B cell (primary cell): Measurements from ENCODE around the gene ARHGAP4. TPM values are rescaled to one million over a fixed set of nuclear protein-coding genes. Genes with fewer than 3 reads are reported as not detected.

ENCODE experiments used
- ATAC-seq: fragments of 200-7000 bp; cut with Tn5 transposase; one replicate; pipeline ENCODE4 v1.10.0; 2021; ENCODE audit warnings: low read depth, mild to moderate bottlenecking, moderate number of reproducible peaks, moderate library complexity
- CTCF ChIA-PET: fragments of 350-600 bp; sonication (Branson Sonifier 250); formaldehyde crosslinking; loops from one replicate; lab custom pipeline; 2021; ENCODE audit warnings: antibody characterized with exemption, inconsistent platforms; lab: Charles Lee
- POLR2A ChIA-PET: fragments of 350-600 bp; sonication (Branson Sonifier 250); formaldehyde crosslinking; loops from one replicate; lab custom pipeline; 2021; ENCODE audit warnings: antibody characterized with exemption; lab: Charles Lee
- DNase-seq: peaks from one replicate; pipeline ENCODE4 v3.0.0; 2013
- H2AFZ ChIP-seq: 2 replicates; pipeline ENCODE4 v1.6.1; 2012; ENCODE audit warnings: mild to moderate bottlenecking, low read depth, low read length; ENCODE audit not compliant: insufficient read depth, poor library complexity, severe bottlenecking
- H3K27ac ChIP-seq, 2 donors: 1 replicate in 1 of 2; 2 replicates in 1 of 2; pipeline ENCODE4 v1.5.1; 2012 to 2013; ENCODE audit warnings: low read length in 2 of 2, mild to moderate bottlenecking in 2 of 2, moderate library complexity in 1 of 2
- H3K27me3 ChIP-seq, 4 experiments: fragments of 200-600 bp in 1 of 4; sonication (generic) in 1 of 4; replicated peaks in 1 of 4; 1 replicate in 2 of 4; 2 replicates in 2 of 4; pipeline versions ENCODE4 v1.6.1 to v1.7.0; 2013 to 2016; ENCODE audit warnings: low read length in 3 of 4, mild to moderate bottlenecking in 2 of 4, mixed read lengths in 1 of 4, moderate library complexity in 1 of 4; ENCODE audit not compliant: insufficient read depth in 4 of 4, control insufficient read depth in 3 of 4; ENCODE audit errors: control extremely low read depth in 1 of 4
- H3K36me3 ChIP-seq, 2 experiments: replicated peaks in 1 of 2; 1 replicate in 1 of 2; 2 replicates in 1 of 2; pipeline versions ENCODE4 v1.6.1 to v1.7.1; 2013; ENCODE audit warnings: low read length in 1 of 2; ENCODE audit not compliant: insufficient read depth in 2 of 2, control insufficient read depth in 1 of 2; ENCODE audit errors: control extremely low read depth in 1 of 2, extremely low read depth in 1 of 2
- H3K4me1 ChIP-seq, 2 donors: fragments of 200-600 bp in 1 of 2; sonication (generic) in 1 of 2; 1 replicate in 1 of 2; 2 replicates in 1 of 2; pipeline versions ENCODE4 v1.5.1 to v1.6.1; 2013 to 2017; ENCODE audit warnings: low read length in 2 of 2; ENCODE audit not compliant: control insufficient read depth in 2 of 2, insufficient read depth in 2 of 2
- H3K4me2 ChIP-seq: replicated peaks from 2 replicates; pipeline ENCODE3; 2012; ENCODE audit warnings: mild to moderate bottlenecking, low read depth, low read length; ENCODE audit not compliant: poor library complexity, severe bottlenecking
- H3K4me3 ChIP-seq, 5 experiments: fragments of 200-600 bp in 1 of 5; sonication (generic) in 1 of 5; 1 replicate in 3 of 5; 2 replicates in 2 of 5; pipeline versions ENCODE4 v1.5.1 to v1.7.0; 2011 to 2016; ENCODE audit warnings: low read length in 4 of 5, mild to moderate bottlenecking in 4 of 5, low read depth in 2 of 5, control low read depth in 1 of 5, moderate library complexity in 1 of 5; ENCODE audit not compliant: insufficient read depth in 1 of 5; ENCODE audit errors: control extremely low read depth in 1 of 5, extremely low read depth in 1 of 5
- H3K79me2 ChIP-seq: fragments of 200-600 bp; sonication (generic); one replicate; pipeline ENCODE4 v1.6.0; 2016; ENCODE audit warnings: low read length; ENCODE audit not compliant: control insufficient read depth, insufficient read depth
- H3K9ac ChIP-seq: fragments of 200-600 bp; sonication (generic); 2 replicates; pipeline ENCODE4 v1.6.1; 2017; ENCODE audit warnings: mild to moderate bottlenecking, low read length, moderate library complexity
- H3K9me3 ChIP-seq, 3 donors: one replicate each; pipeline versions ENCODE4 v1.6.1 to v1.7.1; 2013; ENCODE audit warnings: low read length in 2 of 3; ENCODE audit not compliant: control insufficient read depth in 2 of 3, insufficient read depth in 1 of 3; ENCODE audit errors: control extremely low read depth in 1 of 3
- H4K20me1 ChIP-seq: 2 replicates; pipeline ENCODE4 v1.6.0; 2012; ENCODE audit warnings: mild to moderate bottlenecking, low read length; ENCODE audit not compliant: insufficient read depth, control insufficient read depth, poor library complexity, severe bottlenecking
- H3K27ac Mint-ChIP-seq: one replicate; pipeline ENCODE4 v1.8.0; 2021; ENCODE audit warnings: mixed read lengths
- H3K27me3 Mint-ChIP-seq: one replicate; pipeline ENCODE4 v1.8.0; 2021; ENCODE audit warnings: mixed read lengths
- H3K4me1 Mint-ChIP-seq: one replicate; pipeline ENCODE4 v1.8.0; 2021; ENCODE audit warnings: mixed read lengths
- H3K4me3 Mint-ChIP-seq: one replicate; pipeline ENCODE4 v1.8.0; 2021; ENCODE audit warnings: mixed read lengths
- H3K9me3 Mint-ChIP-seq: one replicate; pipeline ENCODE4 v1.8.0; 2022; ENCODE audit warnings: mixed read lengths; ENCODE audit not compliant: insufficient read depth
- CTCF ChIP-seq: fragments of 200-600 bp; IDR thresholded peaks from one replicate; pipeline ENCODE4 v1.8.0; 2022; ENCODE audit warnings: antibody characterized with exemption, mild to moderate bottlenecking
- EZH2 ChIP-seq: IDR thresholded peaks from 2 replicates; pipeline ENCODE4 v1.6.1; 2012; ENCODE audit warnings: borderline replicate concordance, low read depth, mild to moderate bottlenecking, moderate library complexity, low read length; ENCODE audit not compliant: insufficient read depth, poor library complexity, severe bottlenecking
- WGBS: methylation state at CpG from one replicate; pipeline ENCODE4 v1.1.5; 2013; ENCODE audit warnings: missing lambda C conversion rate; ENCODE audit not compliant: insufficient coverage; 5-methylcytosine and 5-hydroxymethylcytosine counted together
- intact Hi-C: fragments of 100-400 bp; cut with micrococcal nuclease; formaldehyde crosslinking; loops from one replicate; pipeline ENCODE4 v1.10.0; 2022
- polyA plus RNA-seq: library from polyadenylated mRNA; depleted of rRNA; stranded (reverse); fragments of >200 nt; gene quantifications from 2 replicates; pipeline ENCODE4 v1.2.3, GENCODE V29; 2012
- total RNA-seq, 2 donors: library from RNA; stranded (reverse); fragments of 120-200 nt in 1 of 2; gene quantifications; 1 replicate in 1 of 2; 2 replicates in 1 of 2; pipeline versions ENCODE4 v1.2.3 to v1.2.4, GENCODE V29; 2013 to 2022

ARHGAP4 gene
- total and polyA plus RNA-seq, 2 donors (not counting 1 experiment from before 2014, with no cell fraction given): 242 to 711 TPM

DNA sequence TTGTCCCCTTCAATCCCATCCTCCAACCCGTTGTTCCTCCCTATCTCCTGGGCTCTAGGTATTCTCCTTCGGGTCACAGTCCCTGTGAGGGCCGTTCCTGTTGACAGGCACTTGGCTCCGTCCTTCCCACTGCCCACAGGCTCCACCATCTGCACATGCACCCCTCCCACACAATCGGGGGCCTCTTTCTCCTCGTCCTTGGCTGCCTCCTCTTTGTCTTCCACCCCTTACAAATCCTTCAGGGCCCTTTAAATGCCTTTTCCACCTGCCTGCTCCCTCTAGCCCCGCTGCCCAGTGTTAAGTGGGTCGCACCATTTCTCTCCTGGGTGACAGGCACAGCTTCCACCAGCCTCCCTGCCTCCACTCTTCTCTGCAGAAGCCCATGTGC is 24.3 kb downstream of the ARHGAP4 start:
- H4K20me1 ChIP-seq: no peaks in the 10 kb centered on the region
- H3K79me2 ChIP-seq: no peaks in the 10 kb centered on the region
- H3K4me3 ChIP-seq: no peak overlapping the region
- no peak overlapping the region for H3K27ac ChIP-seq
- intact Hi-C loops: no loop called here
- CTCF ChIA-PET: no interaction called here
- H3K4me2 ChIP-seq: peak overlapping the region; percentile 64
- no peaks in the 10 kb centered on the region for H3K36me3 ChIP-seq
- Mint-ChIP-seq H3K4me1 (peaks cover 49% of the 10 kb centered on the region), H3K27ac (peak overlapping the region; percentile 80), H3K27me3 (no peaks in the 10 kb centered on the region), H3K9me3 (no peaks in the 10 kb centered on the region), H3K4me3 (peak overlapping the region; percentile 72)
- WGBS: 80% methylated on average over 2 of the region's 8 CpGs
- ATAC-seq (no peak), DNase-seq (no peak)
- H2AFZ ChIP-seq: no peak overlapping the region
- H3K4me1 ChIP-seq: peaks cover 45 to 48% of the 10 kb centered on the region in 2 donors
- POLR2A ChIA-PET: interaction anchor here (0.6 kb wide), 1 partner anchor 34 kb away, joined by 3 read pairs; no protein-coding TSS in a partner anchor
- no peaks in the 10 kb centered on the region for H3K27me3 ChIP-seq
- no peaks in the 10 kb centered on the region for H3K9me3 ChIP-seq
- no peak for TF ChIP-seq EZH2
- TF ChIP-seq CTCF: no peak
- no peak overlapping the region for H3K9ac ChIP-seq

- DNase-seq (peak; percentile 82), ATAC-seq (peak; percentile 87)
- Mint-ChIP-seq H3K9me3 (no peaks in the 10 kb centered on the region), H3K4me3 (peak overlapping the region; percentile 72), H3K27me3 (no peaks in the 10 kb centered on the region), H3K4me1 (peaks cover 48% of the 10 kb centered on the region), H3K27ac (peak overlapping the region; percentile 81)
- Histone ChIP-seq H3K4me2 (peak overlapping the region; percentile 64), H2AFZ (no peak overlapping the region), H3K36me3 (no peaks in the 10 kb centered on the region), H3K27me3 (no peaks in the 10 kb centered on the region), H3K9me3 (no peaks in the 10 kb centered on the region), H3K9ac (peak overlapping the region; percentile 20), H3K79me2 (no peaks in the 10 kb centered on the region), H3K27ac (peak overlapping the region; percentile 29 to 52), H4K20me1 (no peaks in the 10 kb centered on the region), H3K4me3 (peak overlapping the region in 1 of 5 experiments; percentile 6), H3K4me1 (peaks cover 45 to 48% of the 10 kb centered on the region in 2 donors)
- 41% methylated on average over 3 of the region's 26 CpGs for WGBS
- intact Hi-C loops: no loop called here
- no peak for TF ChIP-seq CTCF
- no peak for TF ChIP-seq EZH2
- ChIA-PET CTCF (interaction anchor here (0.9 to 1.4 kb wide), 3 partner anchors 14 to 30 kb away, joined by 3 to 4 read pairs (median 3); no protein-coding TSS in a partner anchor), POLR2A (interaction anchor here (0.6 to 1.6 kb wide), 5 partner anchors 15 to 255 kb away, joined by 3 to 5 read pairs (median 4); partner anchors contain the start of gene L1CAM)
Observed at GRCh38 chrX:153900831-153901752, 25.0 kb downstream of the ARHGAP4 start.
